ENCODE measurements around the gene KIFC3.

DNA sequence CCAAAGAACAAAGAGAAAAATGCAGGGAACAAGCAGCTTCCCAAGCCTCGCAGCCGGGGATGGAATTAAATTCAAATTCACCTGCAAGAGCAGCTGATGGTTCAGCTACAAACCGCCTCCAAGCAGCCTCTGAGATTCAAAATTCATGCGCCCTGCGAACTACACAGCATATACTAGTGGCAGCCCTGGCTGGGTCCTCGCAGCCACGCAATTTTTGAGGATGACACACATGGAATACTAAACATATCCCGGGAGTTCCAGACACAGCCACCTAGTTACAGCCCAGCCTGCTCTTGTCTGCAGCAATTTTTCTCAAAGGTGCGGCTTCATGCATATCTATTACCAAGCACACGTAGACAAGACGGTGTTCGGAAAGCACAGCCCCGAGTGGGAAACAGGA, 35.9 kb upstream of the KIFC3 start:
- no peak for TF ChIP-seq CTCF (IDR thresholded peaks at IDR 0.05)
- TF ChIP-seq POLR2A (IDR thresholded peaks at IDR 0.05): no peak

Data from breast epithelium (tissue), 3 donors.